Naive B cell (primary cell): ENCODE measurements around the gene ZNF200. TPM values are rescaled to one million over a fixed set of nuclear protein-coding genes. Genes with fewer than 3 reads are reported as not detected.

ENCODE experiments used
- ATAC-seq, 2 donors: fragments of 150-1000 bp; cut with Tn5 transposase; 2 replicates each; pipeline ENCODE4 v1.10.0; 2021; ENCODE audit warnings: low read depth in 2 of 2, mild to moderate bottlenecking in 2 of 2, moderate library complexity in 2 of 2
- DNase-seq: peaks from one replicate; pipeline ENCODE4 v3.0.0; 2022
- H3K27ac Mint-ChIP-seq, 6 donors: one replicate each; pipeline ENCODE4 v1.8.0; 2020 to 2022; ENCODE audit warnings: mild to moderate bottlenecking in 6 of 6, mixed read lengths in 6 of 6, moderate library complexity in 5 of 6, inconsistent platforms in 2 of 6
- H3K27me3 Mint-ChIP-seq, 3 donors: one replicate each; pipeline ENCODE4 v1.8.0; 2021 to 2022; ENCODE audit warnings: mixed read lengths in 3 of 3, mild to moderate bottlenecking in 1 of 3
- H3K36me3 Mint-ChIP-seq, 2 donors: one replicate each; pipeline ENCODE4 v1.8.0; 2020 to 2022; ENCODE audit warnings: mixed read lengths in 2 of 2, inconsistent platforms in 1 of 2, mild to moderate bottlenecking in 1 of 2
- H3K4me1 Mint-ChIP-seq, 3 donors: one replicate each; pipeline ENCODE4 v1.8.0; 2020 to 2022; ENCODE audit warnings: mixed read lengths in 3 of 3, inconsistent platforms in 1 of 3, mild to moderate bottlenecking in 1 of 3, moderate library complexity in 1 of 3
- H3K4me3 Mint-ChIP-seq, 8 donors: one replicate each; pipeline ENCODE4 v1.8.0; 2020 to 2022; ENCODE audit warnings: mild to moderate bottlenecking in 8 of 8, mixed read lengths in 8 of 8, moderate library complexity in 8 of 8, inconsistent platforms in 2 of 8
- H3K9me3 Mint-ChIP-seq, 7 donors: one replicate each; pipeline ENCODE4 v1.8.0; 2020 to 2022; ENCODE audit warnings: mixed read lengths in 7 of 7, mild to moderate bottlenecking in 5 of 7, inconsistent platforms in 2 of 7, moderate library complexity in 1 of 7
- polyA plus RNA-seq, 6 donors: library from polyadenylated mRNA; unstranded; fragments of 300-500 nt; fragmentation: Illumina TruSeq; gene quantifications; one replicate each; pipeline ENCODE4 v1.2.3, GENCODE V29; 2021; ENCODE audit warnings: low read depth in 6 of 6

ZNF200 gene
- polyA plus RNA-seq, 6 donors from 2014 or later, result 5.4 to 13.8 (median 11.0) TPM

DNA sequence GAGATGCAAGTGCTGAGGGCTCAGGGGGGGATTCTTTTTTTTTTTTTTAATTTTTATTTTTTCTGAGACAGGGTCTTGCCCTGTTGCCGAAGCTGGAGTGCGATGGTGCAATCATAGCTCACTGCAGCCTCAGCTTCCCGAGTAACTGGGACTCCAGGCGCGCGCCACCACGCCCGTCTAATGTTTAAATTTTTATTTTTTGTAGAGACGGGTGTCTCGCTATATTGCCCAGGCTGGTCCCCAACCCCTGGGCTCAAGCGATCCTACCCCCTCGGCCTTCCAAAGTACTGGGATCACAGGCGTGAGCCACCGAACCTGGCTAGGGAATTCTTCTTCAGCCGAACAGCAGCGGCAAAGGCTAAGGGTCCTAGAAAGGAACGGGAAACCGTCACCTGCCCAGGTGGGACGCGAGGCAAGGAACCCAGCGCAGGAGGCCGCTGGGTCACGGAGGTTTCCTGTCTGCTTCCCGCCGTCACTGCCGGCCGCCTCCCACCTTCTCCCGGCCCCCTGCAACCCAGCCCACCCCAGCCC is 60.3 kb downstream of the ZNF200 start:
- Mint-ChIP-seq H3K27ac (peak overlapping the region in 3 of 6 donors; percentile 25 to 65 (median 39)), H3K9me3 (peaks cover 0 to 10% (median 2%) of the 10 kb centered on the region in 7 donors), H3K4me3 (peak overlapping the region in 2 of 8 donors; percentile 15 to 35), H3K36me3 (peaks cover 0 to 7% of the 10 kb centered on the region in 2 donors), H3K27me3 (peaks cover 60 to 90% (median 71%) of the 10 kb centered on the region in 3 donors), H3K4me1 (peaks cover 29 to 42% (median 29%) of the 10 kb centered on the region in 3 donors)
- ATAC-seq (no peak), DNase-seq (no peak)

DNA sequence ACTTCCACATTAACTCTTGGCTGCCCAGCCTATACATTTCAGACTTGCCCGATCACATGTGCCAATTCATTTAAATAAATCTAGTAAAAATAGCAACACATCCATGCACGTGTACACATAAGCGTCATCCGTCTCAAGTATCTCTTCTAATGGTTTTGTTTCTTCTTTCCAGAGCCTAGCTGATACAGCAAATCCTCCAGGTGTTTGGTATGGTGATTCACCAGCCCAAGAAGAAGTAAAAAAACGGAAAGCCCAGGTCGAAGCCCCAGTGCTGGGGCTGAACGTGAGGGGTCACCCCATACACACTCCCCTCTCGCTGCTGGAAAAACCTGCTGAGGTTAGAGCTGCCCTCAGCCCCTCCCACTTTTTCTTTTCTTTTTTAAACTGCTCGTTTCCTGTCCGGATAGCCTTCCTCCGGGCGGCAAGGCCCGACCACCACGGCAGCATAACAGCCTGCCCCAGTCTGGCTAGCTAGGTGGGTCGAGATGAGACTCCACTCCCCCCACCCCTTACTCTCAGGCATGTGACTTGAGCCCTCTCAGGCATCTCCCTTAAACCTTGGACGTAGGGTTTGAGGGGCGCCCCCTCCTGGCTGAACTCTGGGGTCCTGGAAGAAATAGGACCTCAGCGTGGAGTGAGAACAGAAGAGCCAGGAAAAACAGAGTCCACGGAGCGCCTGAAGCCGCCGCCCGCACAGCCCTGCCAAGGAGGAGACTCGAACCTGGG is 60.9 kb downstream of the ZNF200 start:
- ATAC-seq (peak; percentile 40 to 50), DNase-seq (no peak)
- Mint-ChIP-seq H3K27ac (peak overlapping the region in 3 of 6 donors; percentile 25 to 74 (median 39)), H3K36me3 (peaks cover 0 to 7% of the 10 kb centered on the region in 2 donors), H3K27me3 (peaks cover 59 to 85% (median 65%) of the 10 kb centered on the region in 3 donors), H3K9me3 (peaks cover 0 to 10% (median 2%) of the 10 kb centered on the region in 7 donors), H3K4me3 (peak overlapping the region; percentile 8 to 81 (median 54)), H3K4me1 (peaks cover 29 to 42% (median 29%) of the 10 kb centered on the region in 3 donors)

Other genes starting within 250 kb of the ZNF200 start
- gene CLDN9, start 222.2 kb downstream of the ZNF200 start, polyA plus RNA-seq, result not detected
- gene CLDN6, start 217.0 kb downstream of the ZNF200 start, polyA plus RNA-seq, result not detected
- gene TNFRSF12A, start 214.8 kb downstream of the ZNF200 start, polyA plus RNA-seq, result not detected
- 10 to 100 TPM in 5 of 6 donors, 1 to 10 TPM in 1; 7.6 to 21.4 (median 15.4) TPM for gene HCFC1R1, start 211.2 kb downstream of the ZNF200 start, polyA plus RNA-seq
- gene THOC6, start 211.1 kb downstream of the ZNF200 start, polyA plus RNA-seq, result 10 to 100 TPM; 35.7 to 75.7 (median 48.3) TPM
- not detected for gene BICDL2, start 198.2 kb downstream of the ZNF200 start, polyA plus RNA-seq
- gene MMP25, start 188.6 kb downstream of the ZNF200 start, polyA plus RNA-seq, result under 1 TPM in 2 of 6 donors, not detected in 4; 0.29 to 0.55 TPM
- 10 to 100 TPM in 2 of 6 donors, 1 to 10 TPM in 4; 3.0 to 15.0 (median 6.2) TPM for gene IL32, start 169.5 kb downstream of the ZNF200 start, polyA plus RNA-seq
- not detected for gene ZSCAN10, start 135.9 kb downstream of the ZNF200 start, polyA plus RNA-seq
- gene ZNF205, start 122.6 kb downstream of the ZNF200 start, polyA plus RNA-seq, result under 1 TPM in 1 of 6 donors, not detected in 5; 0.47 TPM
- 1 to 10 TPM in 4 of 6 donors, under 1 TPM in 1, not detected in 1; 0.38 to 2.7 (median 1.6) TPM for gene ZNF213, start 100.1 kb downstream of the ZNF200 start, polyA plus RNA-seq
- not detected for gene OR1F1, start 47.0 kb downstream of the ZNF200 start, polyA plus RNA-seq
- gene MEFV, start 21.5 kb upstream of the ZNF200 start, polyA plus RNA-seq, result under 1 TPM in 1 of 6 donors, not detected in 5; 0.25 TPM
- 10 to 100 TPM; 39.8 to 65.5 (median 51.6) TPM for gene ZNF263, start 48.3 kb upstream of the ZNF200 start, polyA plus RNA-seq
- 1 to 10 TPM in 5 of 6 donors, under 1 TPM in 1; 0.52 to 9.7 (median 6.0) TPM for gene TIGD7, start 70.3 kb upstream of the ZNF200 start, polyA plus RNA-seq
- 10 to 100 TPM; 22.4 to 59.6 (median 30.6) TPM for gene ZNF75A, start 70.3 kb upstream of the ZNF200 start, polyA plus RNA-seq
- gene OR2C1, start 120.7 kb upstream of the ZNF200 start, polyA plus RNA-seq, result 1 to 10 TPM in 3 of 6 donors, under 1 TPM in 2, not detected in 1; 0.20 to 1.9 (median 1.0) TPM
- gene ZSCAN32, start 165.8 kb upstream of the ZNF200 start, polyA plus RNA-seq, result 10 to 100 TPM; 11.2 to 33.3 (median 14.9) TPM
- 10 to 100 TPM in 2 of 6 donors, 1 to 10 TPM in 3, not detected in 1; 6.4 to 14.2 (median 8.9) TPM for gene ZNF174, start 166.1 kb upstream of the ZNF200 start, polyA plus RNA-seq
- 1 to 10 TPM in 5 of 6 donors, under 1 TPM in 1; 0.78 to 3.2 (median 2.3) TPM for gene ZNF597, start 208.3 kb upstream of the ZNF200 start, polyA plus RNA-seq
- gene NAA60, start 208.5 kb upstream of the ZNF200 start, polyA plus RNA-seq, result 10 to 100 TPM; 17.0 to 48.8 (median 31.5) TPM